H54 (cell line): ENCODE results near the gene TBCE.
A peak's percentile ranks its signal among the peaks of the same experiment; 100 is the strongest.

Experiments used
- DNase-seq: peaks from one replicate; pipeline ENCODE4 v3.0.0; 2011; ENCODE audit warnings: low spot score, mixed read lengths; ENCODE audit not compliant: insufficient read length
- FAIRE-seq: peaks from 3 replicates; lab custom pipeline; 2011; peaks lifted over from hg19 to GRCh38; lab: Jason Lieb, UNC
- POLR2A ChIP-seq: IDR thresholded peaks from 2 replicates; pipeline ENCODE4 v1.6.1; 2011; ENCODE audit warnings: low read depth, mild to moderate bottlenecking, low read length

Gene TBCE, protein sequence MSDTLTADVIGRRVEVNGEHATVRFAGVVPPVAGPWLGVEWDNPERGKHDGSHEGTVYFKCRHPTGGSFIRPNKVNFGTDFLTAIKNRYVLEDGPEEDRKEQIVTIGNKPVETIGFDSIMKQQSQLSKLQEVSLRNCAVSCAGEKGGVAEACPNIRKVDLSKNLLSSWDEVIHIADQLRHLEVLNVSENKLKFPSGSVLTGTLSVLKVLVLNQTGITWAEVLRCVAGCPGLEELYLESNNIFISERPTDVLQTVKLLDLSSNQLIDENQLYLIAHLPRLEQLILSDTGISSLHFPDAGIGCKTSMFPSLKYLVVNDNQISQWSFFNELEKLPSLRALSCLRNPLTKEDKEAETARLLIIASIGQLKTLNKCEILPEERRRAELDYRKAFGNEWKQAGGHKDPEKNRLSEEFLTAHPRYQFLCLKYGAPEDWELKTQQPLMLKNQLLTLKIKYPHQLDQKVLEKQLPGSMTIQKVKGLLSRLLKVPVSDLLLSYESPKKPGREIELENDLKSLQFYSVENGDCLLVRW

DNA sequence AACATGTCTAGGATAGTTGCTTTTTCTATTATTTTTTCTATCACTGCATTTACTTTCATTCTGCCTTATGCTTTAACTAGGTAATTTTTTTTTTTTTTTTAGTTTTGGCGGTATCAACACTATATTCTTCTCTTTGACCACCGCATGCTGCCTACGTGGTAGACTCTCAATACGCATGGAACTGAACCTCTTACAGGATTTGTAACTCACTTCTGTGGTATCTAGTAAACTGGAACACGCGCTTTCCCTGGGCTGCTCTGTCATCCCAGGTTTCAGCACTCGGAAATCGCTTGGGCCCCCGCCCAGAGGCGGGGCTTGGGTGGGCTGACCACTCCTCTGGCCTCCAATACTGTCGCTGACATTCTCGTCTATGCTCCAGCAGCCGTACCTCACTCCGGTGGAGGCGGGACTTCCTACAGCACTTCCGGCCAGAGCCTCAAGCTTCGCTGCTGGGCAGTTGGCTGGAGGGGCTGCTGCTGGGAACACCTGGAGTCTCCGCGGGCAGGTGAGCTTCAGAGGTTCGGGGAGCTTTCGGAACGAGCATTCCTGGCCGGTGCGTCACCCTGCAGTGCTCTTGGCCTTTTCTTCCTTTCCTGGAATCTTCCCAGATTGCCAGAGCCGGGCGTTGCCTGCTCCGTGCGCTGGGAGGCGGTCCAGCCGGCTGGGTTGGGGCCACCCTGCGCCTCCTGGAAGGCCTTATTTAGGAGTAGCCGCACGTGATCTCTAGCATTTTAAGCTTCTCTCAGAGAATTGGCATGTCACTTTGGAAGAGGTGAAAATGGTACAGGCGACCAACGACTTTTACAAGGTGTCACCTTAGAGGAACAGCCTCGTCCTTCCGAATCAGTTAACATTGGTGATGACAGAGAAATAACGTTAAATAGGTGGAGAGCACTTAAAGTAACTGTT, at the start of gene TBCE:
TSS of gene TBCE (plus strand) at position 428 of the 909 bp plus-strand sequence. CDS start 12,623 bp downstream, outside the sequence.
- DNase-seq = peak; percentile 88
- peak; percentile 94 for TF ChIP-seq POLR2A
- peak; percentile 62 for FAIRE-seq

DNA sequence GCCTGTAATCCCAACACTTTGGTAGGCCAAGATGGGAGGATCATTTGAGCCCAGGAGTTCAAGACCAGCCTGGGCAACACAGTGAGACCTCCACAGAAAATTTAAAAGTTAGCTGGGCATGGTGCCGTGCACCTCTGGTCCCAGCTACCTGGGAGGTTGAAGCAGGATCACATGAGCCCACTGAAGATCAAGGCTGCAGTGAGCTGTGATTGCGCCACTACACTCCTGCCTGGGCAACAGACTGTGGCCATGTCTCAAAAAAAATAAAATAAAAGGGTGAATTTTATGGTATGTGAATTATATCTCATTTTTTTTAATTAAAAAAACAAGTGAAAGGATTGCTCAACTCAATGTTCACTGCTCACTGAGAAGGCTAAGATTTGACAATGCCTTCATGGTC, 48.0 kb upstream of the TBCE start:
- no peak for TF ChIP-seq POLR2A
- no peak for DNase-seq
- no peak for FAIRE-seq

DNA sequence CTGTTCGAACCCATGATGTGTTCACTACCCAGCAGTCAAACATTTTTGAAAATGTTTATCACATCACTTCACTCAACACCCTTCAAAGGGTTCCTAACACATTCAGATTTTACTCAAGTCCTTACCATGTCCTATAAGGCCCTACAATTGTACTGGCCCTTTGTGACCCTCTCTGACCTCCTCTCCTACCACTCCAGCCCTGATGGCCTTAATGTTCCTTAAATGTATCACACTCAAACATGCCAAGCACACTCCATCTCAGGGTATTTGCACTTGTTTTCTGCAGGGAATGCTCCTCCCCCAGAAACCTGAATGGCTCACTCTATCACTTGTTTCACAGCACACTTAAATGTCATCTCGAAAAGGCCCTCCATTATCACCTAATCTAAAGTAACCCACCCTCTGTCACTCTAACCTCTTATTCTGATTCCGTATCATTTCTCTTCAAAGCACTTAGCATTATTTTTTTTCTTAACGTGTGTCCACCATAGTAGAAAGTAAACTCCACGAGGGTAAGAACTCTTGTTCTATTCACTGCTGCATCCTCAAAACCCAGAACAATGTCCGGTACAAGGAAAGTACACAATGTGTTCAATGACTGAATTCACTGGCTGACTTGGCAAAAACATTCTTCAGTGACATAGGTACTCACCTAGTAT, 46.6 kb upstream of the TBCE start:
- DNase-seq = no peak
- TF ChIP-seq POLR2A = no peak
- no peak for FAIRE-seq

DNA sequence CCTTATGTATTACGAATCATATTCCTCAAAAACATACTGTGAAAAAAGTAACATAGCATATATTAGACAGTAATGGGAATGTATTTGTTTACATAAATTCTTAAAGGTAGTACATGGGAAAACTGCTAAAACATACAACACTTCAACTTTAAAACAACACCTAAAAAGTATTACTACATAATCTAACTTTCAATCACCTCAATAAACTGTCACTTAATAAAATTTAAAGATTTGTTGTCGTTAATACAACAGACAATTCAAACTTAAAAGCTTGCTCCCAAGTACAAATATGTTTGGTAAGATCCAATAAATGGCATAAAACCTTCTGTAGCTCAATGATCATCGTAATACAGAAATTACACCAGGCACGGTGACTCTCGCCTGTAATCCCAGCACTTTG, 42.9 kb upstream of the TBCE start:
- DNase-seq (no peak), FAIRE-seq (no peak)
- no peak for TF ChIP-seq POLR2A

DNA sequence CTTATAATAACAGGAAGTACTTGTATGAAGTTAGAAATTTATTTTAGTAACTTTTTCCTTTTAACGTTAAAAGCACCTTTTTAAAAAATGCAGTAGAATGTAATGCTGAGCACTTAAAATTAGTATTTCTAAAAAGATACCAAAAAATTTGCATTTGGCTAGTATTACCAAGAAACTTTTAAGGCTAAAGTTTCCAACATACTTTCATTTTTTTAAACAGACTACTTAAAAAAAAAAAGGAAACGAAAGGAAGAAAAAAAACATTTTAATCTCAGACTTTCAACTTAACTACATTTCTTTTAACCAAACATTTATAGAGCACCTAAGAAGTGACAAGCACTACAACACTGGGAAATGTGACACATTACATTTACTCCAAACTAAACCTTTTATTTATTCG, 42.1 kb upstream of the TBCE start:
- DNase-seq (no peak), FAIRE-seq (no peak)
- TF ChIP-seq POLR2A = no peak

DNA sequence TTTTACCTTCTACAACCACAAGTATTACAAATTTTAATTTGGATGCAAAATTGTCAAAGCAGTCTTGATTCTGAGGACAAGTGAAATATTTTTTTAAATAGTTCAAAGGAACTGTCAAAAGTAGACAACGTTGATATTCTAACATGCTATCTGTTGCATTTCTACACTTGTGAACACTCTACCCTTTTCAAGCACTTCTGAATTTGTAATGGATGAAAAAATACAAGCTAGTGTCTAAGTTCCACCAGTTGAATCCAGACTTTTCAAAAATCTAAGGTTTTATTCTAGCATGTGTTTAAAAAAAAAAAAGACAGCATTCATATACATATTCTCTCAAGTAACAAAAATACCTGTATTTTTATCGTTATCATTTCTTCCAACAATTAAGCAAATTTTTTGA, 41.4 kb upstream of the TBCE start:
- FAIRE-seq = no peak

DNA sequence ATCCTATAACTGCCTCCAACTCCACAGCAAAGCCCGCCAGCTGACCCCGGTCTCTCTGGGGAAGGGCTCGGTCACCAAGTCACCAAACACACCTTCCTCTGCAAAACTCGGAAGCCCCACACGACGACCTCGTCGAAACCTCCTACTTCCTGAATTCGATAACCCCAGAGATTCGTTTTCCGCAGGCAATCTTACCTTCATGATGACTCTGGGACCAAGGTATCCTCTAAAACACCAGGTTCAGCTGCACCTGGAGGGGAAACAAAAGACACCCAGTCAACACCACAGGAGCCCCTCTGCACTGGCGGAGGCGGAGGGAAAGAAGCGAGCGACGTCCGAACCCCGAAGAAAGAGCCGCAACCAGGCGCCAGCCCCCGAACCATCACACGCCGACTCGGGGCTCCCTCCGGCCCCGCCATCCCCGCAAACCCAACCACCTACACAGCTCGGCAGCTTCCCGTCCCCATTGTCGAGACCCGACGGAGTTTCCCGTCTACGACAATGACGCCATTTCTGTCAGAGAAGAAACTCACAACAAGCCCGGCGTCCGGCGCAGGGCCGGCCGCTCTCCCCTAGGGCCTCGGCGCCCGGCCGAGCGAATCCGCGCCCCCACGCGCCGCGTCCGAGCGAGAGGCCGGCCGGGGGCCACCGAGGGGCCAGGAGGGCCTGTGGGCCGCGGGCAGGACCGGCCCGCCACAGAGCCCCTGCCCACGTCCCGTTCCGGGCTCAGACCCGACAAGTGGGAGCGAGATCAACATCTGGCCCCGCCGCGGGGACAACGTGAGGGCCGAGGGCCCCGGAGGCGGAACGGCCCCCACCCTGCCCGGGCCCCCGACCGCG, 40.3 kb upstream of the TBCE start:
- peak; percentile 12 for DNase-seq
- FAIRE-seq = no peak
- TF ChIP-seq POLR2A = no peak

More for the DNA sequence above, 41.4 kb upstream of the TBCE start:
- no peak for TF ChIP-seq POLR2A
- no peak for DNase-seq

DNA sequence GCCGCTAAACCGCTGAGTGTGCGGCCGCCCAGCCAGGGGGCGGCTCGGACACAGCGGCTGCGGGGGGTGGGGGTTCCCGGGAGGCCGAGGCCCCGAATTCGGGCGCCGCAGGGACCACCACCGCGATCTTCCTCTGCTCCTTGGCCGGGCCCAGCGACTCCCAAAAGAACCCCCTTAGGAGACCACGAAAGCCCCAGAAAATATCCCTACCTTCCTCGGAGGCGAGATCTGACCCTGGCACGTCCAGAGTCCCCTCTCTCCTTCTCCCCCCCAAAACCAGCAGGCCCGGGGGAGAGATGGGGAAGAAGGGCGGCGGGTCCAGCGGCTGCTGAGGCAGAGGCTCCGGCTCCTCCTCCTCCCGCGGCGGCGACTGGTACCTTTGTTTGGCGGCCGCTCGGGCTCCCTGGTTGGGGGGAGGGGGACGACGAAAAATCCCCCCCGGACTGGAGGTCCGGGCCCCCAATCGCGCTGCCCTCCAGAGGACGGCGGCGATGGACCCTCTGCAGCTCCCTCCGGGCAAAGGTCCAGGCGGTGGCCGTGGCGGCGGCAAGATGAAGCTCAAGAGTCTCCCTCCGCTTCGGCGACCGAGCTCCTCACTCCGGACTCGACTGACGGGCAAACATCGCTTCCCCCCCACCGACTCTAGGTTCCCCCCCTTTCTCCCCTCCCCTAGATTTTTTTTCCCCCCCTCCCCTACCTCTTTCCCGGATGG, 39.5 kb upstream of the TBCE start, which contains the start of gene ARID4B:
TSS of gene ARID4B (minus strand) at position 621 of the 712 bp plus-strand sequence. CDS start 1,260 bp downstream, outside the sequence.
- FAIRE-seq (no peak), DNase-seq (peak; percentile 85)
- peak; percentile 89 for TF ChIP-seq POLR2A

DNA sequence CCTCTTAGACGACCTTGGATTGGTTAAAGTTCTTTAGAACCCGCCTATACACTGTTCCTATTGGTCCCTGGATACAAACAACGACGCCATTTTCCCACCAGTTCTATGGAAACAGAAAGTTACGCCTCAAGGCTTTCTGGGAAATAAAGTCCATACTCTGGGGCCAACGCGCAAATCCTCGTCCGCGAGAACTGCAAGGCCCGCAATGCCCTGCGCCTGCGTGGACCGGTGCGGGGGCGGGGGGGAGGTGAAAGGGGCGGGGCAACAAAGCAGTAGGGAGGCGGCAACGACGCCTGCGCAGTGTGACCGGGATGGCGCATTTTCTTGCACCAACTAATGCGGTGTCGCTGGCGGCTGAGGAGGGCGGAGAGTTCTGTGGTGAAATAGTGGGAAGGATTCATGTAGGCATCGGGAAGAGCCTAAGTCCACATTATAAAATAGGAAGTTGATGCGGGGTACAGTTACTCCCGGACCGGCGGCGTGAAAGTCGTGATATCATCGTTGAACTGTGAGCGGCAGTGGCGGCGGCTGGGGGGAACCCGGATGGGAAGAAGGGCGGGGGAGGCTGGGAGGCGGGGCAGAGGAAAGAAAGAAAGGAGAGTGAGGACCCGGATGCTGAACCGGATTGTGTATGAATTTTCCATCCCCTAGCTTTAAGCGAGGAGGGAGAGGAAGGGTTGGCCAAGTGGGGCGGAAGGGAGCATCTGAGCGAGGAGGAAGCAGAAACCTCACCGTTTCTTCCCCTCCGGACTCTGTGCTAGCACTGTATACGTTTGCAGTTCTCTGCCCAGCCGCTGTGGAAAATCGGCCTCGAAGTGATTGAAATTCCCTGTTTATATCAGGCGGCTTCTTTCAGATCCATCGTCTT, 38.7 kb upstream of the TBCE start, which contains the start of gene GGPS1:
TSS of gene GGPS1 (plus strand) at position 300 of the 868 bp plus-strand sequence. CDS start 6,695 bp downstream, outside the sequence.
- peak; percentile 83 for DNase-seq
- peak; percentile 82 for FAIRE-seq
- TF ChIP-seq POLR2A = peak; percentile 93

DNA sequence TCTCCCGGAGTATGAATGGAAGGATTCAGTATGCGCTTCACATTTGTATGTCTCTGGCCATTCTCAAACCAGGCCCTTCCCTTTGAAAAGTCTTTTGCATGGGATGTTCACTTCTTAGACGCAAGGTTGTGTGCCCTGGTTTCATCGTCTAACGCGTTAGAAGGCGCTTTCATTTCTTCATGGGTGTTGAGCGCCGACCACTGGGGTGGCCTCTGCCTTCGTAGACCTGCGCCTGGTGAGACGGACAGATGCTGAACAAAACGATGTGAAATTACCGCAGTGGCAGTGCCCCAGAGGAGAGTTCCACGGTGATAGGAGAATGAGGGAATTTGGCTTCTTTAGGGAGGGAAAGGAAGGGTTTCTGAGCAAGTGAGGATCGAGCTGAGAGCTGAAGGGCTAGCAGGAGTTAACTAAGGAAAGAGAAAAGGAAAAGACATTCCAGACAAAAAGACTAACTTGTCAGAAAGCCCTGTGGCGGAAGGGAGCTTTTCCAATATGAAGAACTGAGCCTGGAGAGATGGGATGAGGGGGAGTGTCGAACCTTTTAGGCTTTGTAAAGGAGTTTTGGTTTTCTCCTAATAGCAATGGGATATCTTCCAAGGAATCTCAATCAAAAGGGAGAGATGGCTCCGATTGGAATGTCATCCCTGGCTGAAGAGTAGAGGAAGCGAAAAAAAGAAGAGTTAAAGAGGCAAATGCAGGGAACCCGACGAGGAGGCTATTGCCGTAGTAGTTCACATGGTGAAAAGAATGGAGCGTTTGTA, 37.9 kb upstream of the TBCE start:
- TF ChIP-seq POLR2A = no peak
- FAIRE-seq (no peak), DNase-seq (no peak)
